Lower leg skin (tissue), 3 donors: ENCODE data around the gene HSPB9.

Experiments
- POLR2A ChIP-seq, 2 donors: fragments of 450-650 bp; IDR thresholded peaks; one replicate each; pipeline ENCODE4 v1.6.1; 2016 to 2017; ENCODE audit warnings: antibody characterized with exemption in 2 of 2, mild to moderate bottlenecking in 1 of 2, moderate library complexity in 1 of 2
- TF ChIP-seq, protein P1 (sequence below), 3 donors: fragments of 450-650 bp; IDR thresholded peaks; one replicate each; pipeline ENCODE4 v1.5.1; 2016; ENCODE audit warnings: antibody characterized with exemption in 3 of 3, mild to moderate bottlenecking in 3 of 3, moderate library complexity in 2 of 3

GRCh38 chr17:42169351-42169750, 46.7 kb downstream of the HSPB9 start:
- TF ChIP-seq, protein P1, sequence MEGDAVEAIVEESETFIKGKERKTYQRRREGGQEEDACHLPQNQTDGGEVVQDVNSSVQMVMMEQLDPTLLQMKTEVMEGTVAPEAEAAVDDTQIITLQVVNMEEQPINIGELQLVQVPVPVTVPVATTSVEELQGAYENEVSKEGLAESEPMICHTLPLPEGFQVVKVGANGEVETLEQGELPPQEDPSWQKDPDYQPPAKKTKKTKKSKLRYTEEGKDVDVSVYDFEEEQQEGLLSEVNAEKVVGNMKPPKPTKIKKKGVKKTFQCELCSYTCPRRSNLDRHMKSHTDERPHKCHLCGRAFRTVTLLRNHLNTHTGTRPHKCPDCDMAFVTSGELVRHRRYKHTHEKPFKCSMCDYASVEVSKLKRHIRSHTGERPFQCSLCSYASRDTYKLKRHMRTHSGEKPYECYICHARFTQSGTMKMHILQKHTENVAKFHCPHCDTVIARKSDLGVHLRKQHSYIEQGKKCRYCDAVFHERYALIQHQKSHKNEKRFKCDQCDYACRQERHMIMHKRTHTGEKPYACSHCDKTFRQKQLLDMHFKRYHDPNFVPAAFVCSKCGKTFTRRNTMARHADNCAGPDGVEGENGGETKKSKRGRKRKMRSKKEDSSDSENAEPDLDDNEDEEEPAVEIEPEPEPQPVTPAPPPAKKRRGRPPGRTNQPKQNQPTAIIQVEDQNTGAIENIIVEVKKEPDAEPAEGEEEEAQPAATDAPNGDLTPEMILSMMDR (IDR thresholded peaks at IDR 0.05): no peak
- no peak for TF ChIP-seq POLR2A (IDR thresholded peaks at IDR 0.05)
